GM10248 (cell line): ENCODE measurements around the gene KCNQ1.
"Not testable (repeated sequence)": the region's sequence is repeated elsewhere in the genome, so short reads cannot be mapped to it uniquely, and the experiment has no call there.

Source experiments
- CTCF ChIA-PET: fragments of 300-600 bp; sonication (Branson Sonifier 250); formaldehyde crosslinking; extraction: SDS; loops from one replicate; lab custom pipeline; 2021; ENCODE audit warnings: antibody characterized with exemption; lab: Yijun Ruan, JAX
- POLR2A ChIA-PET: fragments of 350-650 bp; sonication (Branson Sonifier 250); formaldehyde crosslinking; extraction: SDS; loops from one replicate; lab custom pipeline; 2020; ENCODE audit warnings: antibody characterized with exemption; lab: Yijun Ruan, JAX
- DNase-seq: peaks from one replicate; pipeline ENCODE4 v3.0.0; 2012; ENCODE audit errors: extremely low spot score
- TF ChIP-seq, protein P1 (sequence below): IDR thresholded peaks from 2 replicates; pipeline ENCODE4 v1.5.1; 2012; ENCODE audit warnings: mild to moderate bottlenecking, low read depth; ENCODE audit errors: extremely low read depth, missing control alignments, control extremely low read depth

KCNQ1 gene

DNA sequence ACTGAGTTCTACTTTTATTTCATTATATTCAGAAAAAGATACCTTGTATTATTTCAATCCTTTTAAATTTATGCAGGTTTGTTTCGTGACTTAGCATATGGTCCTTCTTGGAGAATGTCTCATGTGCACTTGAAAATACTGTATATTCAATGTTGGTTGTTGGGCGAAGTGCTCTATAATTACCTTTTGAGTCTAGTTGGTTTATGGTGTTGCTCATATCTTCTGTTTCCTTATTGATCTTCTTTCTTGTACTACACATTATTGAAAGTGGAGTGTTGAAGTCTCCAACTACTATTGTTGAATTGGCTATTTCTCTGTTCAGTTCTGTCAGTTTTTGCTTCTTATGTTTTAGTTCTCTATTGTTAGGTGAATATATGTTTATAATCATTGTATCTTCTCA, 164.5 kb downstream of the KCNQ1 start:
- CTCF ChIA-PET: no interaction called here
- TF ChIP-seq, protein P1, sequence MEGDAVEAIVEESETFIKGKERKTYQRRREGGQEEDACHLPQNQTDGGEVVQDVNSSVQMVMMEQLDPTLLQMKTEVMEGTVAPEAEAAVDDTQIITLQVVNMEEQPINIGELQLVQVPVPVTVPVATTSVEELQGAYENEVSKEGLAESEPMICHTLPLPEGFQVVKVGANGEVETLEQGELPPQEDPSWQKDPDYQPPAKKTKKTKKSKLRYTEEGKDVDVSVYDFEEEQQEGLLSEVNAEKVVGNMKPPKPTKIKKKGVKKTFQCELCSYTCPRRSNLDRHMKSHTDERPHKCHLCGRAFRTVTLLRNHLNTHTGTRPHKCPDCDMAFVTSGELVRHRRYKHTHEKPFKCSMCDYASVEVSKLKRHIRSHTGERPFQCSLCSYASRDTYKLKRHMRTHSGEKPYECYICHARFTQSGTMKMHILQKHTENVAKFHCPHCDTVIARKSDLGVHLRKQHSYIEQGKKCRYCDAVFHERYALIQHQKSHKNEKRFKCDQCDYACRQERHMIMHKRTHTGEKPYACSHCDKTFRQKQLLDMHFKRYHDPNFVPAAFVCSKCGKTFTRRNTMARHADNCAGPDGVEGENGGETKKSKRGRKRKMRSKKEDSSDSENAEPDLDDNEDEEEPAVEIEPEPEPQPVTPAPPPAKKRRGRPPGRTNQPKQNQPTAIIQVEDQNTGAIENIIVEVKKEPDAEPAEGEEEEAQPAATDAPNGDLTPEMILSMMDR: no peak
- POLR2A ChIA-PET: no interaction called here
- DNase-seq: no peak

DNA sequence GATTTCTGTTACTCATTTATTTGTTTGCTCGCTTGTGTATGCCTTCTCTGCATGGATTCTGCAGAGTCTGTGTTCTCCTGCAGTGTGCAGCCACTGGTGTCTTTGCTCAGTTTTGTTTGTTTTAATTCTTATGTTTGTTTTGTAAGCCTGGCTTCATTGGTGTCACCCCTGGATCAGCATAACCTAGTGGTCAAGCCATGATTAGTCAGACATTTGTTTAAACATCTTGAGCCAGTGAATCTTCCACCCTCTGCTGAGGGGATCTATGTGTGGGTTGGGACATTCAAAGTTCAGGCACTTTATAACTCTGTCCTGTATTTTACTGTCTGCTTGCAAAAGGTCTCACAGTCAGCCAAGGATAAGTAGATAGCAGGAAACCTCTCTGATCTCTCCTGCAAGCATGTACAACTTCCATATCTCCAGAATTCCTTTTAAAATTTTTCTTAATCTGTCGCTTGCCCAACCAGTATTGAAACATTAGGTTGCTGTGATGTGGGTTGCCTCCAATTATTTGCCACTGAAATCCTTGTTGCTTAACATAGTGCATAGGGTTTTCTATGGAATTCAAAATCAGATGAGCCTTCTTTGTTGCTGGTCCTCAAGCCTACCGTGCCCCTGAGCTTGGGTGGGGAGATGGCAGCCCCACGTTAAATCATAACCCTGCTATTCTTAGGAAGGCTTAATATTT, 168.2 kb downstream of the KCNQ1 start:
- ChIA-PET POLR2A (no interaction called here), CTCF (no interaction called here)
- TF ChIP-seq, protein P1: no peak
- DNase-seq: no peak

DNA sequence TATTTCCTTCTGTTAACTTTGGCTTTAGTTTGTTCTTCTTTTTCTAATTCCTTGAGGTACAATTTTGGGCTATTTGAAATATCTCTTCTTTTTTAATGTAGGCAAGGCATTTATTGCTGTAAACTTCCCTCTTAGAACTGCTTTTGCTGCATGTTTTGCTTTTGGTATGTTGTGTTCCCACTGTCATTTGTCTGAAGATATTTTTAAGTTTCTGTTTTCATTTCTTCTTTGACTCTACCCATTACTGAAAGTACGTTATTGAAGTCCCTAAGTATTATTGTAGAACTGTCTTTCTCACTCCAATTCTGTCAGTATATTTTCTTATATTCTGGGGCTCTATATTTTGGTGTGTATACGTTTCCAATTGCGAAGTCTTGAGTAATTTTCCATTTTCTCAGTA, 177.1 kb downstream of the KCNQ1 start:
- POLR2A ChIA-PET: no interaction called here
- CTCF ChIA-PET: no interaction called here
- no peak for DNase-seq
- TF ChIP-seq, protein P1: no peak

DNA sequence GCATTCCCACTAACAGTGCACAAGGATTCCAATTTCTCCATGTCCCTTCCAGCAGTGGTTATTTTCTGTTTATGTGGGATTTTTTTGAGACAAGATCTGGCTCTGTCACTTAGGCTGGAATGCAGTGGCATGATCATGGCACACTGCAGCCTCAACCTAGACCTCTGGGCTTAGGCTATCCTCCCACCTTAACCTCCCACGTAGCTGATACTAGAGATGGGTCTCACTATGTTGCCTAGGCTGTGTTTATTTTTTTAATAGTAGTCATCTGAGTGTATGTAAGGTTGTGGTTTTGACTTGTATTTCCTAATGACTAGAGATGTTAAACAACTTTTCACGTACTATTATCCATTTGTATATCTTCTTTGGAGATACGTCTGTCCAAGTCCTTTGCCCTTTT, 180.4 kb downstream of the KCNQ1 start:
- ChIA-PET CTCF (no interaction called here), POLR2A (no interaction called here)
- no peak for DNase-seq
- TF ChIP-seq, protein P1: no peak

DNA sequence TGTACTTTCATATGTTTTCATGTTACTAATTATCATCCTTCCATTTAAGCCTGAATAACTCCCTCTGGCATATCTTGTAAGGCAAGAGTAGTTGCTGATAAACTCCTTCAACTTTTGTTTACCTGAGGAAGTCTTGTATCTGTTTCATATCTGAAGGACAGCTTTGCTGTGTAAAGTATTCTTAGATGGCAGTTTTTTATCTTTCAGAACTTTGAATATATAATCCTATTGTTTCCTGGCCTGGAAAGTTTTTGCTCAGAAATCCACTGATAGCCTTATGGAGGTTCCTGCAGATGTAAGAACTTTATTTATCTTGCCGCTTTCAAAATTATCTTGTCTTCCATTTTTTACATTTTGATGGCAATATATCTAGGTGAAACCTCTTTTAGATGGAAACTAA, 185.9 kb downstream of the KCNQ1 start:
- ChIA-PET POLR2A (no interaction called here), CTCF (no interaction called here)
- TF ChIP-seq, protein P1: no peak
- no peak for DNase-seq

DNA sequence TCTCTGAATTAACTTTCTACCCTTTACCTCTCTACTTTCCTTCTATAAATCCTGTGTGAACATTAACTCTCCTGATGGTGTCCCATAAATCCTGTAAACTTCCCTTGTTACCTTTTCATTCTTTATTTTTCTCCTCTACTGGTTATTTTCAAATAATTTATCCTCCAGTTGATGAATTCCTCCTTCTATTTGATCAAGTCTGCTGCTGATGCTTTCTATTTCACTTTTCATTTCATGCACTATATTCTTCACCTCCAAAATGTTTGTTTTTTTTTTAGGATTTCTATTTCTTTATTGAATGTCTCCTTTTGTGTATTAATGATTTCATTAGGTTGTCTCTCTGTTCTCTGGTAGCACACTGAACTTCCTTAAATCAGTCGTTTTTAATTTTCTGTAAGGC, 186.4 kb downstream of the KCNQ1 start:
- ChIA-PET CTCF (no interaction called here), POLR2A (no interaction called here)
- TF ChIP-seq, protein P1: no peak
- DNase-seq: no peak

DNA sequence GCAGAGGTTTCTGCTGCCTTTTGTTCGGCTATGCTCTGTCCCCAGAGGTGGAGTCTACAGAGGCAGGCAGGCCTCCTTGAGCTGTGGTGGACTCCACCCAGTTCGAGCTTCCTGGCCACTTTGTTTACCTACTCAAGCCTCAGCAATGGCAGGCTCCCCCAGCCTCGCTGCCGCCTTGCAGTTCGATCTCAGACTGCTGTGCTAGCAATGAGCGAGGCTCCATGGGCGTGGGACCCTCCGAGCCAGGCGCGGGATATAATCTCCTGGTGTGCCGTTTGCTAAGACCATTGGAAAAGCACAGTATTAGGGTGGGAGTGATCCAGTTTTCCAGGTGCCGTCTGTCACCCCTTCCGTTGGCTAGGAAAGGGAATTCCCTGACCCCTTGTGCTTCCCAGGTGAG, 195.0 kb downstream of the KCNQ1 start:
- POLR2A ChIA-PET, DNase-seq: not testable (repeated sequence)
- CTCF ChIA-PET: interaction anchor here (1.3 kb wide), 1 partner anchor 29 kb away, joined by 3 read pairs; no protein-coding TSS in a partner anchor
